GM13977 (cell line): Measurements from ENCODE around the gene ZNF207.
A peak's percentile ranks its signal among the peaks of the same experiment; 100 is the strongest.
"Not testable (repeated sequence)": the region's sequence is repeated elsewhere in the genome, so short reads cannot be mapped to it uniquely, and the experiment has no call there.

Source experiments
- DNase-seq: peaks from one replicate; pipeline ENCODE4 v3.0.0; 2012; ENCODE audit warnings: low spot score
- CTCF ChIP-seq: IDR thresholded peaks from 2 replicates; pipeline ENCODE4 v1.5.1; 2012; ENCODE audit warnings: mild to moderate bottlenecking, control low read depth; ENCODE audit not compliant: insufficient read depth; ENCODE audit errors: extremely low read depth, missing control alignments
- in situ Hi-C: fragments of 300-500 bp; cut with MboI; formaldehyde crosslinking; loops from one replicate; pipeline ENCODE4 v1.12.0; 2022; ENCODE audit warnings: low sequenced_read_pairs, low pct_unique_long_range_greater_than_20kb, mixed read lengths, inconsistent platforms; ENCODE audit not compliant: unreplicated experiment

Gene ZNF207

GRCh38 chr17:32345951-32346600, 3.9 kb upstream of the ZNF207 start:
- DNase-seq, result no peak
- TF ChIP-seq CTCF, result no peak
- in situ Hi-C loops, result no loop called here

- TF ChIP-seq CTCF, result no peak
- DNase-seq, result no peak
- in situ Hi-C loops, result no loop called here
These were observed 1.5 kb upstream of the ZNF207 start for GRCh38 chr17:32348483-32348800.

- no peak for DNase-seq
- no peak for TF ChIP-seq CTCF
- in situ Hi-C loops, result no loop called here
These were observed 479 bp upstream of the ZNF207 start for GRCh38 chr17:32349503-32349853.

GRCh38 chr17:32350666-32351418, 885 bp downstream of the ZNF207 start:
- TF ChIP-seq CTCF, result no peak
- peak; percentile 34 for DNase-seq
- in situ Hi-C loops, result no loop called here

GRCh38 chr17:32352734-32353133, 2.8 kb downstream of the ZNF207 start:
- in situ Hi-C loops, DNase-seq: not testable (repeated sequence)

GRCh38 chr17:32355649-32356377, 5.9 kb downstream of the ZNF207 start:
- in situ Hi-C loops, result no loop called here
- TF ChIP-seq CTCF, result no peak
- DNase-seq, result no peak

GRCh38 chr17:32356378-32356743, 6.4 kb downstream of the ZNF207 start:
- no peak for DNase-seq
- TF ChIP-seq CTCF, result no peak
- in situ Hi-C loops, result no loop called here
